HEK293 (cell line): ENCODE data around the gene BRCA2.

Source experiments
- ATF2 ChIP-seq: fragments of 450-650 bp; formaldehyde crosslinking; IDR thresholded peaks from 2 replicates; pipeline ENCODE4 v1.5.1; 2016; ENCODE audit warnings: missing biosample characterization, missing genetic modification characterization, low read depth
- GLIS2 ChIP-seq: fragments of 450-650 bp; formaldehyde crosslinking; IDR thresholded peaks from 2 replicates; pipeline ENCODE4 v1.5.1; 2016; ENCODE audit warnings: missing biosample characterization, missing genetic modification characterization
- HIC1 ChIP-seq: fragments of 450-650 bp; formaldehyde crosslinking; IDR thresholded peaks from 2 replicates; pipeline ENCODE4 v1.5.1; 2016; ENCODE audit warnings: missing biosample characterization, missing genetic modification characterization
- TCF7L2 ChIP-seq: IDR thresholded peaks from 2 replicates; pipeline ENCODE4 v1.6.1; 2011; ENCODE audit warnings: low read depth, mild to moderate bottlenecking, inconsistent platforms, low read length, moderate library complexity, borderline replicate concordance
- ZBTB10 ChIP-seq: fragments of 450-650 bp; formaldehyde crosslinking; IDR thresholded peaks from 2 replicates; pipeline ENCODE4 v1.5.1; 2016; ENCODE audit warnings: missing biosample characterization, missing genetic modification characterization
- ZBTB21 ChIP-seq: fragments of 450-650 bp; formaldehyde crosslinking; IDR thresholded peaks from 2 replicates; pipeline ENCODE4 v1.5.1; 2017; ENCODE audit warnings: missing biosample characterization, missing genetic modification characterization
- ZBTB49 ChIP-seq: fragments of 450-650 bp; formaldehyde crosslinking; IDR thresholded peaks from 2 replicates; pipeline ENCODE4 v1.5.1; 2016; ENCODE audit warnings: missing biosample characterization, missing genetic modification characterization, low read depth
- ZBTB7A ChIP-seq: fragments of 450-650 bp; formaldehyde crosslinking; IDR thresholded peaks from 2 replicates; pipeline ENCODE4 v1.5.1; 2016; ENCODE audit warnings: low read depth, missing biosample characterization, missing genetic modification characterization
- ZIC2 ChIP-seq: fragments of 450-650 bp; formaldehyde crosslinking; IDR thresholded peaks from 2 replicates; pipeline ENCODE4 v1.5.1; 2016; ENCODE audit warnings: missing biosample characterization, missing genetic modification characterization
- ZNF10 ChIP-seq: fragments of 450-650 bp; formaldehyde crosslinking; IDR thresholded peaks from 2 replicates; pipeline ENCODE4 v1.5.1; 2017; ENCODE audit warnings: missing biosample characterization, missing genetic modification characterization
- ZNF140 ChIP-seq: fragments of 450-650 bp; formaldehyde crosslinking; IDR thresholded peaks from 2 replicates; pipeline ENCODE4 v1.5.1; 2016; ENCODE audit warnings: missing biosample characterization, missing genetic modification characterization
- ZNF266 ChIP-seq: fragments of 450-650 bp; formaldehyde crosslinking; IDR thresholded peaks from 2 replicates; pipeline ENCODE4 v1.5.1; 2016; ENCODE audit warnings: missing biosample characterization, missing genetic modification characterization, low read depth
- ZNF280D ChIP-seq: fragments of 450-650 bp; formaldehyde crosslinking; IDR thresholded peaks from 2 replicates; pipeline ENCODE4 v1.5.1; 2016; ENCODE audit warnings: missing biosample characterization, missing genetic modification characterization
- ZNF362 ChIP-seq: fragments of 450-650 bp; formaldehyde crosslinking; IDR thresholded peaks from 2 replicates; pipeline ENCODE4 v1.5.1; 2016; ENCODE audit warnings: missing biosample characterization, missing genetic modification characterization
- ZNF433 ChIP-seq: fragments of 450-650 bp; formaldehyde crosslinking; IDR thresholded peaks from 2 replicates; pipeline ENCODE4 v1.5.1; 2016; ENCODE audit warnings: missing biosample characterization, missing genetic modification characterization, low read depth
- ZNF530 ChIP-seq: fragments of 450-650 bp; formaldehyde crosslinking; IDR thresholded peaks from 2 replicates; pipeline ENCODE4 v1.5.1; 2016; ENCODE audit warnings: low read depth, missing biosample characterization, missing genetic modification characterization
- ZNF558 ChIP-seq: fragments of 450-650 bp; formaldehyde crosslinking; IDR thresholded peaks from 2 replicates; pipeline ENCODE4 v1.5.1; 2016; ENCODE audit warnings: missing biosample characterization, missing genetic modification characterization
- ZNF571 ChIP-seq: fragments of 450-650 bp; formaldehyde crosslinking; IDR thresholded peaks from 2 replicates; pipeline ENCODE4 v1.5.0; 2017; ENCODE audit warnings: missing biosample characterization, missing genetic modification characterization
- ZNF664 ChIP-seq: fragments of 450-650 bp; formaldehyde crosslinking; IDR thresholded peaks from 2 replicates; pipeline ENCODE4 v1.5.1; 2016; ENCODE audit warnings: missing biosample characterization, missing genetic modification characterization
- ZNF670 ChIP-seq: fragments of 450-650 bp; formaldehyde crosslinking; IDR thresholded peaks from 2 replicates; pipeline ENCODE4 v1.5.1; 2016; ENCODE audit warnings: missing biosample characterization, missing genetic modification characterization, low read depth
- ZSCAN18 ChIP-seq: fragments of 450-650 bp; formaldehyde crosslinking; IDR thresholded peaks from 2 replicates; pipeline ENCODE4 v1.5.1; 2016; ENCODE audit warnings: missing biosample characterization, missing genetic modification characterization
- ZSCAN30 ChIP-seq: fragments of 450-650 bp; IDR thresholded peaks from 2 replicates; pipeline ENCODE4 v1.5.1; 2018; ENCODE audit warnings: missing biosample characterization, mild to moderate bottlenecking, missing genetic modification characterization, moderate library complexity

BRCA2 gene

GRCh38 chr13:32315238-32316027 lies at the start of gene BRCA2, which contains the start of gene ZAR1L (continued):
- TF ChIP-seq ZBTB10 (tag by site-specific recombination) (no peak), HIC1 (tag by site-specific recombination) (peak; percentile 72), ZNF362 (tag by site-specific recombination) (no peak), ZNF10 (tag by site-specific recombination) (0 out of 2 replicates have a peak, but pooled peaks have one; percentile 26), TCF7L2 (no peak; the same call in 1 of the 2 replicates), ZNF558 (tag by site-specific recombination) (no peak), ZNF140 (tag by site-specific recombination) (no peak), ZNF433 (tag by site-specific recombination) (no peak), ZNF280D (tag by site-specific recombination) (no peak), ZNF266 (tag by site-specific recombination) (no peak), ZSCAN18 (tag by site-specific recombination) (no peak), ZBTB49 (tag by site-specific recombination) (no peak), ZNF670 (tag by site-specific recombination) (no peak), ZSCAN30 (0 out of 2 replicates have a peak, but pooled peaks have one; percentile 22), ZNF664 (tag by site-specific recombination) (no peak), ZBTB7A (tag by site-specific recombination) (no peak), ZNF571 (tag by site-specific recombination) (no peak), ZBTB21 (tag by site-specific recombination) (0 out of 2 replicates have a peak, but pooled peaks have one; percentile 30), ZNF530 (tag by site-specific recombination) (no peak), ZIC2 (tag by site-specific recombination) (no peak; the same call in 1 of the 2 replicates), GLIS2 (tag by site-specific recombination) (peak; percentile 73), ATF2 (tag by site-specific recombination) (peak; percentile 77)
